HEK293 (cell line): ENCODE measurements around the gene SNX19.
A peak's percentile ranks its signal among the peaks of the same experiment; 100 is the strongest.

ENCODE experiments used
- CTCF ChIA-PET: fragments of 350-600 bp; formaldehyde crosslinking; extraction: SDS; loops from one replicate; lab custom pipeline; 2021; ENCODE audit warnings: antibody characterized with exemption; lab: Yijun Ruan, JAX
- POLR2A ChIA-PET: fragments of 300-600 bp; formaldehyde crosslinking; extraction: SDS; loops from one replicate; lab custom pipeline; 2020; ENCODE audit warnings: antibody characterized with exemption, inconsistent platforms; lab: Yijun Ruan, JAX
- H3K27ac ChIP-seq: fragments of 200-500 bp; sonication (Bioruptor generic); 2 replicates; pipeline ENCODE4 v1.5.1; 2014; ENCODE audit warnings: low read depth, low read length, control low read depth, inconsistent platforms; ENCODE audit errors: extremely low read depth
- H3K36me3 ChIP-seq, 2 experiments: fragments of 200-500 bp in 1 of 2; sonication (Bioruptor generic) in 1 of 2; 1 replicate in 1 of 2; 2 replicates in 1 of 2; pipeline ENCODE4 v1.5.1; 2014 to 2017; ENCODE audit warnings: inconsistent platforms in 2 of 2, low read length in 2 of 2; ENCODE audit not compliant: control insufficient read depth in 2 of 2, insufficient read depth in 1 of 2
- H3K4me1 ChIP-seq: fragments of 200-500 bp; sonication (Bioruptor generic); 2 replicates; pipeline ENCODE4 v1.5.1; 2014; ENCODE audit warnings: mild to moderate bottlenecking, low read length, inconsistent platforms; ENCODE audit not compliant: control insufficient read depth, insufficient read depth
- H3K4me3 ChIP-seq: 2 replicates; pipeline ENCODE4 v1.5.1; 2011; ENCODE audit warnings: low read depth, mild to moderate bottlenecking, control low read depth, low read length, moderate library complexity
- H3K9me3 ChIP-seq: fragments of 200-500 bp; sonication (Bioruptor generic); 2 replicates; pipeline ENCODE4 v1.5.1; 2014; ENCODE audit warnings: low read depth, low read length, inconsistent platforms; ENCODE audit not compliant: control insufficient read depth, insufficient read depth
- BCL6B ChIP-seq: fragments of 450-650 bp; formaldehyde crosslinking; IDR thresholded peaks from 2 replicates; pipeline ENCODE4 v1.5.1; 2017; ENCODE audit warnings: missing biosample characterization, missing genetic modification characterization
- EGR2 ChIP-seq: fragments of 450-650 bp; formaldehyde crosslinking; IDR thresholded peaks from 2 replicates; pipeline ENCODE4 v1.5.1; 2016; ENCODE audit warnings: low read depth, missing biosample characterization, missing genetic modification characterization
- KLF1 ChIP-seq: fragments of 450-650 bp; formaldehyde crosslinking; IDR thresholded peaks from 2 replicates; pipeline ENCODE4 v1.5.1; 2016; ENCODE audit warnings: missing biosample characterization, missing genetic modification characterization
- TCF7L2 ChIP-seq: IDR thresholded peaks from 2 replicates; pipeline ENCODE4 v1.6.1; 2011; ENCODE audit warnings: low read depth, mild to moderate bottlenecking, inconsistent platforms, low read length, moderate library complexity, borderline replicate concordance
- TRIM28 ChIP-seq: IDR thresholded peaks from 2 replicates; pipeline ENCODE4 v1.6.1; 2011; ENCODE audit warnings: low read length, control low read depth, borderline replicate concordance
- YY2 ChIP-seq: fragments of 450-650 bp; formaldehyde crosslinking; IDR thresholded peaks from 2 replicates; pipeline ENCODE4 v1.5.1; 2016; ENCODE audit warnings: missing biosample characterization, missing genetic modification characterization
- ZBTB20 ChIP-seq: fragments of 450-650 bp; formaldehyde crosslinking; IDR thresholded peaks from 2 replicates; pipeline ENCODE4 v1.5.1; 2016; ENCODE audit warnings: missing biosample characterization, missing genetic modification characterization
- ZFHX2 ChIP-seq: fragments of 450-650 bp; formaldehyde crosslinking; conservative IDR thresholded peaks from 2 replicates; pipeline ENCODE4 v1.5.1; 2016; ENCODE audit warnings: missing biosample characterization, missing genetic modification characterization
- ZNF341 ChIP-seq: fragments of 450-650 bp; formaldehyde crosslinking; IDR thresholded peaks from 2 replicates; pipeline ENCODE4; 2016; ENCODE audit warnings: low read depth, missing biosample characterization, missing genetic modification characterization
- ZNF394 ChIP-seq: fragments of 450-650 bp; formaldehyde crosslinking; IDR thresholded peaks from 2 replicates; pipeline ENCODE4 v1.5.1; 2016; ENCODE audit warnings: missing biosample characterization, missing genetic modification characterization, mild to moderate bottlenecking, moderate library complexity, borderline replicate concordance
- ZNF48 ChIP-seq: fragments of 450-650 bp; formaldehyde crosslinking; IDR thresholded peaks from 2 replicates; pipeline ENCODE4 v1.5.1; 2016; ENCODE audit warnings: missing biosample characterization, missing genetic modification characterization
- ZNF677 ChIP-seq: fragments of 450-650 bp; IDR thresholded peaks from 2 replicates; pipeline ENCODE4 v1.5.0; 2018; ENCODE audit warnings: missing biosample characterization, mild to moderate bottlenecking, missing genetic modification characterization, moderate library complexity
- TF ChIP-seq, protein P1 (sequence below): fragments of 450-650 bp; IDR thresholded peaks from 2 replicates; pipeline ENCODE4 v1.5.1; 2018; ENCODE audit warnings: missing biosample characterization, mild to moderate bottlenecking, missing genetic modification characterization
- TF ChIP-seq, protein P2 (sequence below): fragments of 450-650 bp; formaldehyde crosslinking; IDR thresholded peaks from 2 replicates; pipeline ENCODE4 v1.5.1; 2016; ENCODE audit warnings: missing biosample characterization, missing genetic modification characterization
- TF ChIP-seq, protein P3 (sequence below): fragments of 450-650 bp; formaldehyde crosslinking; IDR thresholded peaks from 2 replicates; pipeline ENCODE4 v1.5.1; 2016; ENCODE audit warnings: missing biosample characterization, missing genetic modification characterization

Gene SNX19

DNA sequence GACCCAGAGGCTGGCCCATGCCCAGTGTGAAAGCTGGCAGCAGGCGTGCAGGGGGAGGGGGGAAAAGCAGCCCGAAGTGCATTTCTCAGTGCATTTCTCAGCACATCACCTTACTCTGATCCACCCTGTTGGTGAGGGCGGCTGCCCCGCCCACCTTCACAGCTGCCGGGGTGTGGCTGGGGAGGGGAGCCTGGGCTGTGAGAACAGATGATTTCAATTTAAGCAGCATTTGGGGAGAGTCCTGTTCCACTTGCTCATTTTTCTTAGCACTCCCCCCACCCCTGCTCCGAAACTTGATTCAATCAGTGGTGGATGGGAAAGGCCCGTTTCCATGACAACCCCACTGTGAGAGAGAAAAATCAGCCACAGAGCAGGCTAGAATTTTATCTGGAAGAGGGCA, 84.8 kb downstream of the SNX19 start:
- H3K9me3 ChIP-seq: no peaks in the 10 kb centered on the region
- POLR2A ChIA-PET: no interaction called here
- H3K27ac ChIP-seq: no peak overlapping the region
- TF ChIP-seq ZFHX2: peak; percentile 55
- TF ChIP-seq KLF1 (tag by site-specific recombination): peak; percentile 95
- peak; percentile 53 for TF ChIP-seq EGR2 (tag by site-specific recombination)
- TF ChIP-seq, protein P1, sequence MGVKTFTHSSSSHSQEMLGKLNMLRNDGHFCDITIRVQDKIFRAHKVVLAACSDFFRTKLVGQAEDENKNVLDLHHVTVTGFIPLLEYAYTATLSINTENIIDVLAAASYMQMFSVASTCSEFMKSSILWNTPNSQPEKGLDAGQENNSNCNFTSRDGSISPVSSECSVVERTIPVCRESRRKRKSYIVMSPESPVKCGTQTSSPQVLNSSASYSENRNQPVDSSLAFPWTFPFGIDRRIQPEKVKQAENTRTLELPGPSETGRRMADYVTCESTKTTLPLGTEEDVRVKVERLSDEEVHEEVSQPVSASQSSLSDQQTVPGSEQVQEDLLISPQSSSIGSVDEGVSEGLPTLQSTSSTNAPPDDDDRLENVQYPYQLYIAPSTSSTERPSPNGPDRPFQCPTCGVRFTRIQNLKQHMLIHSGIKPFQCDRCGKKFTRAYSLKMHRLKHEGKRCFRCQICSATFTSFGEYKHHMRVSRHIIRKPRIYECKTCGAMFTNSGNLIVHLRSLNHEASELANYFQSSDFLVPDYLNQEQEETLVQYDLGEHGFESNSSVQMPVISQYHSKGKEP (tag by site-specific recombination): peak; percentile 53; the same call in 1 of the 2 replicates
- TF ChIP-seq ZNF394 (tag by site-specific recombination): no peak
- H3K4me3 ChIP-seq: no peak overlapping the region
- no peaks in the 10 kb centered on the region for H3K4me1 ChIP-seq
- no peaks in the 10 kb centered on the region for H3K36me3 ChIP-seq
- CTCF ChIA-PET: interaction anchor here (1.1 to 6.7 kb wide), 3 partner anchors 9 to 397 kb away, joined by 3 to 72 read pairs (median 4); no protein-coding TSS in a partner anchor

DNA sequence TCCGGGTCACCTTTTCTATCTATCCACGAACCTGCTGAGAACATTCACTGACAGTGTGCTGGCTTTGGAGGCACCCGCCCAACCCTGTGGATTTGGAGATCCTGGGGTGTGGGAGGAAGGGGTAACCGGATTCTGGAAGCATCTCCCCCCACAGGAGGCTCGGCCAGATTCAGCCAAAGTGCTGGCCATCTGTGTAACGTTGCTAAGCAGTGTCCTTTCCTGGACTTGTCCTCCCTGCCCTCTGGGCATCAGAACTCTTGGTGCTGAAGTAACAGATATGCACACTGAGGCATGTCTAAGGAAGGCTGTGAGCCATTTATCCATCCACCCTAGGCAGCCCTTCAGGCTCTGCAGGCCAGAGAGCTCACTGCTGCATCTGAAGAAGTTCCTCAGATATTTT, 85.7 kb downstream of the SNX19 start:
- TF ChIP-seq, protein P2, sequence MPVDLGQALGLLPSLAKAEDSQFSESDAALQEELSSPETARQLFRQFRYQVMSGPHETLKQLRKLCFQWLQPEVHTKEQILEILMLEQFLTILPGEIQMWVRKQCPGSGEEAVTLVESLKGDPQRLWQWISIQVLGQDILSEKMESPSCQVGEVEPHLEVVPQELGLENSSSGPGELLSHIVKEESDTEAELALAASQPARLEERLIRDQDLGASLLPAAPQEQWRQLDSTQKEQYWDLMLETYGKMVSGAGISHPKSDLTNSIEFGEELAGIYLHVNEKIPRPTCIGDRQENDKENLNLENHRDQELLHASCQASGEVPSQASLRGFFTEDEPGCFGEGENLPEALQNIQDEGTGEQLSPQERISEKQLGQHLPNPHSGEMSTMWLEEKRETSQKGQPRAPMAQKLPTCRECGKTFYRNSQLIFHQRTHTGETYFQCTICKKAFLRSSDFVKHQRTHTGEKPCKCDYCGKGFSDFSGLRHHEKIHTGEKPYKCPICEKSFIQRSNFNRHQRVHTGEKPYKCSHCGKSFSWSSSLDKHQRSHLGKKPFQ (tag by site-specific recombination): no peak
- TF ChIP-seq TCF7L2 (no peak), BCL6B (tag by site-specific recombination) (no peak), ZBTB20 (no peak), ZNF48 (no peak), ZNF341 (tag by site-specific recombination) (no peak)
- ChIA-PET POLR2A (no interaction called here), CTCF (interaction anchor here (1.1 to 6.7 kb wide), 3 partner anchors 10 to 396 kb away, joined by 3 to 72 read pairs (median 4); no protein-coding TSS in a partner anchor)
- Histone ChIP-seq H3K4me3 (no peak overlapping the region), H3K9me3 (no peaks in the 10 kb centered on the region), H3K4me1 (no peaks in the 10 kb centered on the region), H3K27ac (no peak overlapping the region), H3K36me3 (no peaks in the 10 kb centered on the region)

DNA sequence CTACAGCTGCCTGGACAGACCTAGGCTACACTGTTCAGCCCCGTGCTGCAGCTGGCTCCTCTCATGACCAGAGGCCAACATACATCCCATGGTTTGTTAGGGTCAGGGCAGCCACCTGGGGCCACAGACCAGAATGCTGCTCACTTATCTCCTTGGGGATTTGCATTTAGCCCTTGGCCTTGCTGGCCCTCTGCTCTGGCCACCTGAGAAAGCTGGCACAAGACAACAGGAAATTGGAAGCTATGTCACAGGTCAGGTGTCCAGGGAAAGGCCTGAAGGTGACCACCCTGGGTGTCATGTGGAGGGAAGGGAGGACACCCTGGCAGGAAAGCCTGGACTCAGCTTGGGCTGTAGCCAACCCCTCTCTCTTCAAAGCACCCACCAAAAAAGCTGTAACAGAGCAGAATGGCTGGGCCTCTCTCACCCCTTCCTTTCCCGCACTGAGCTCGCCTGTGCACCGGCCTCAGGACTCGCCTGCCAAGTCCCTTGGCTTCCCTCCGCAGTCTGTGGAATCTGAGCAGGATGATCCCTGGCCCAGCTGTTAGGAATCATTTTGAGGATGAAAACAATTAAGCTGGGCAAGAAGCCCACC, 86.3 kb downstream of the SNX19 start:
- Histone ChIP-seq H3K9me3 (no peaks in the 10 kb centered on the region), H3K4me1 (no peaks in the 10 kb centered on the region), H3K36me3 (no peaks in the 10 kb centered on the region), H3K4me3 (no peak overlapping the region), H3K27ac (no peak overlapping the region)
- TF ChIP-seq YY2 (no peak), ZNF677 (tag by site-specific recombination) (no peak), TRIM28 (no peak)
- TF ChIP-seq, protein P3, sequence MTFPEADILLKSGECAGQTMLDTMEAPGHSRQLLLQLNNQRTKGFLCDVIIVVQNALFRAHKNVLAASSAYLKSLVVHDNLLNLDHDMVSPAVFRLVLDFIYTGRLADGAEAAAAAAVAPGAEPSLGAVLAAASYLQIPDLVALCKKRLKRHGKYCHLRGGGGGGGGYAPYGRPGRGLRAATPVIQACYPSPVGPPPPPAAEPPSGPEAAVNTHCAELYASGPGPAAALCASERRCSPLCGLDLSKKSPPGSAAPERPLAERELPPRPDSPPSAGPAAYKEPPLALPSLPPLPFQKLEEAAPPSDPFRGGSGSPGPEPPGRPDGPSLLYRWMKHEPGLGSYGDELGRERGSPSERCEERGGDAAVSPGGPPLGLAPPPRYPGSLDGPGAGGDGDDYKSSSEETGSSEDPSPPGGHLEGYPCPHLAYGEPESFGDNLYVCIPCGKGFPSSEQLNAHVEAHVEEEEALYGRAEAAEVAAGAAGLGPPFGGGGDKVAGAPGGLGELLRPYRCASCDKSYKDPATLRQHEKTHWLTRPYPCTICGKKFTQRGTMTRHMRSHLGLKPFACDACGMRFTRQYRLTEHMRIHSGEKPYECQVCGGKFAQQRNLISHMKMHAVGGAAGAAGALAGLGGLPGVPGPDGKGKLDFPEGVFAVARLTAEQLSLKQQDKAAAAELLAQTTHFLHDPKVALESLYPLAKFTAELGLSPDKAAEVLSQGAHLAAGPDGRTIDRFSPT (tag by site-specific recombination): no peak
- TF ChIP-seq, protein P1 (tag by site-specific recombination): no peak
- ChIA-PET POLR2A (no interaction called here), CTCF (interaction anchor here (1.2 to 6.7 kb wide), 3 partner anchors 32 to 395 kb away, joined by 3 to 72 read pairs (median 29); no protein-coding TSS in a partner anchor)
